HG02642 (cell line): ENCODE measurements around the gene MB.

Experiments used
- ATAC-seq: cut with Tn5 transposase; IDR thresholded peaks from one replicate; pipeline ENCODE4 v1.9.1; 2021; ENCODE audit warnings: mild to moderate bottlenecking; ENCODE audit not compliant: unreplicated experiment, poor library complexity

The MB gene

GRCh38 chr22:35619336-35620094 lies 2.4 kb upstream of the MB start:
- ATAC-seq, result no peak

DNA sequence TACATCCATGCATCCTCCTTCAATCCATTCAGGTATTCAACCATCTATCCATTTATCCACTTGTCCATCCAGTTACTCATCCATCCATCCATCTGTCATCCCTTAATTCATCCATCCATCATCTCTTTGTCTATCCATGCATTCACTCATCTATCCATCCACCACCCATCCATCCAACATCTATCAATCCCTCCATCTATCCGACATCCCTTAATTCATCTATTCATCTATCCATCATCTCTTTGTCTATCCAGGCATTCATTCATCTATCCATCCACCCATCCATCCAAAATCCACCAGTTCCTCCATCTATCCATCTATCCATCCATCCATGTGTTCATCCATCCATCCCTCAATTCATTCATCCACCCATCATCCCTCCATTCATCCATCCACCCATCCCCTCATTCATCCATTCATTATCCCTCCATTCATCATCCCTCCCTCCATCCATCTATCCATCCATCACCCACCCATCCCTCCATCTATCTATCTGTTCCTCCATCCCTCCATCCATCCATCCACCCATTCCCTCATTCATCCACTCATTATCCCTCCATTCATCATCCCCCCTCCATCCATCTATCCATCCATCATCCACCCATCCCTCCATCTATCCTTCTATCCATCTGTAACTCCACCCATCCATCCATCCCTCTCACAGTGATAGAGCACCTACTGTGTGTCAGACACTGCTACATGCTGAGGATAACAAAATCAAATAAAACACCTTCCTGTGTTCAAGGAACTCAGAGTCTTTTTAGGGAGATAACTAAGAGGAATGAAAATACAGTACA lies 1.5 kb upstream of the MB start:
- ATAC-seq, result no peak

DNA sequence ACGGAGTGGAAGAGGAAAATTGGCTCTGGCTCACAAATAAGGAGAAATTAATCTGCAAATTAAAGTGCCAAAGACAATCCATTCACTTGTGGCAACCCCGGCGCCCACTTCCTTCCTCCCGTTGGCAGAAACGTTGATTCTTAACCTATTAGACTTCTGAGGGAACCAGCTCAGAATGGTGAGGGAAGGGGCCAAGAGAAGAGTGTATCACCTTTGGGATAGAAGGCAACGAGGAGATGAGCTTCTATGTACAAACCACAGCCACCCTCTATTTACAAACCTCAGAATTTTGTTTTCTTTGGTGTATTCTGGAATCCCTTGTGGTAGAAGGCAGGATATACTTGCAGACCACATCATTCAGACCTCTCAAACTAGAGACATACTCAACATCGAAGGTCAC lies 1.1 kb downstream of the MB start:
- no peak for ATAC-seq

DNA sequence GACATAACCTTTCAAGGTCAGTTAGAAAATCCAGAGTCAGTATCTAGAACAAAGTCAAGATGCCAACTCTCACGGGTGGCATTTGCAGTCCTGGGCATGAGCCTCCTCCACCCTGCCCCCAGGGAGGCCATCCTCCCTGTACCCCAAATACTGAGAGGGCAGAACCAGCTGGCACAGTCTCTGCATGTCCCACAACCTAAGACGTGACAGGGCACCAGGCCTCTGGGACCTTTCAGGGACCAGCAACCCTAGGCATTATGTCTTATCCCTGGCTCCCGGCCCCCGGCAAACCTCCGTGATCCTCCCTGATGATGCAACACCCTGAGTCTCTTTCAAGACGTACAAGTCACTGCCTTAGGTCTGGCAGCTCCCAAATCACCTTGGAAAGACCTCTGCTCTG lies 2.0 kb downstream of the MB start:
- ATAC-seq, result no peak

DNA sequence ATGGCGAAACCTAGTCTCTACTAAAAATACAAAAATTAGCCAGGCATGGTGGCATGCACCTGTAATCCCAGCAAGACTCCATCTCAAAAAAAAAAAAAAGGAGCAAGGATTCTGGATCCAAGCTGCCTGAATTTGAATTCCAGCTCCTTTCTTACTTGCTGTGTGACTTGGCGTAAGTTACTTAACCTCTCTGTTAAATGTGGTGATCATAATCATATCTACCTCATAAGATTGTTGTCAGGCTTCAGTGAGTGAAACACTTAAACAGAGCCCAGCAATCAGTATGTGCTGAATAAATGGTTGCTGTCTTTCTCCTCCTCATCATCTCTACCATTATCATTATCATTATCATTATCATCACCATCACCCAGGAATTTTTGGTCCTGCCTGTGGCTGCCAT lies 2.7 kb downstream of the MB start:
- no peak for ATAC-seq

GRCh38 chr22:35612903-35613302 lies 4.2 kb downstream of the MB start:
- no peak for ATAC-seq

DNA sequence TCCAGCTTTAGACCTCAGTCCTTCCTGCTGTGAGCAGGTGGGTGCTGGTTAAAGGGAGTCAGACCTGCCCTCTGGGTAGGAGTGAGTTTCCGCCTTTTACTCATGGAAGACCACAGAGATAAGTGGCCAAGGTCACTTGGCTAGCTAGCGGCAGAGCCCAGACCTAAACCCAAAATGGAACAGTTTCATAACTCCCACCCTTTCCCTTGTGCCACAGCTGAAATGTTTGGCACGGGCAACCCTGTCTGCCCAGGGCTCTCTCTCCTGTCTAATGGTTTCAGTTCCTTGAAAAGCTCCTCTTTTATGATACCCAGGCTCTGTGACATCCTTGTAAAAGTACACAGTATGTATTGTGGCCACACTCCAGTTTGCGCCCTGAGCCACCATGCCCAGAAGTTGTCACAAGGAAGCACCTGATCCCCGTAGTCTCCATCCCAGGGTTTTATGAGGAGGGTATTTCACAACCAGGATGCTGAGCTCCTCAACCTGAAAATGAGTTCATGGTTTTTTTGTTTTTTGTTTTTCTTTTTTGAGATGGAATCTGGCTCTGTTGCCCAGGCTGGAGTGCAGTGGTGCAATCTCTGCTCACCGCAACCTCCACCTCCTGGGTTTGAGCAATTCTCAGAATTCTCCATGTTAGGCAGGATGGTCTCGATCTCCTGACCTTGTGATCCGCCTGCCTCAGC lies 5.1 kb downstream of the MB start:
- no peak for ATAC-seq

DNA sequence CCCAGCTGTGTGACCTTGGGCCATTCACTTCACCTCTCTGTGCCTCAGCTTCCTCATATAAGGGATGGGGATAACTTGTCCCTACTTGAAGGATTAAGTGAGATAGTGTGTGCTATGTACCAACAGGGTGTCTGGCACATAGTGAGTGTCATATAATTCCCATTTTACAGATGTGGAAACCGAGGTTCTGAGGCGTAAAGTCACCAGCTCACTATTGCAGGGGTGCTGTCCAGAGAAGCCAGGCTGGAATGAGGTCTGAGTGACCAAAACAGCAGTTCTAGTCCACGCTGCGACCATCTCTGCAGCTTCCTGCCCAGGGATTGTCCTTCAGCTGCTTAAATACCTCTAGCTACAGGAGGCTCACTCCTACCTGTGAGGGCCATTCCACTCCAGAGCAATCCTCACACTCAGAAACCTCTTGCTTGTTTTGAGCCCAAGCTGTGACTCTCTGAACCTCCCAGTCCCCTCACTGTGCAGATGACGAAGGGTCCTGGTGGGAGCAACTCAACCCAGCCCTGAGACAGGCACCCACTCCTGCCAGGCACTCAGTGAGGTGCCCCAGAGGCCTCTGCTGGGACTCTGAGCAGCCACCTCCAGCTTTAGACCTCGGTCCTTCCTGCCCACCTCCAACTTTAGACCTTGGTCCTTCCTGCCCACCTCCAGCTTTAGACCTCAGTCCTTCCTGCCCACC lies 5.8 kb downstream of the MB start:
- ATAC-seq, result no peak

- no peak for ATAC-seq
Measured at GRCh38 chr22:35610741-35611140, 6.4 kb downstream of the MB start.

DNA sequence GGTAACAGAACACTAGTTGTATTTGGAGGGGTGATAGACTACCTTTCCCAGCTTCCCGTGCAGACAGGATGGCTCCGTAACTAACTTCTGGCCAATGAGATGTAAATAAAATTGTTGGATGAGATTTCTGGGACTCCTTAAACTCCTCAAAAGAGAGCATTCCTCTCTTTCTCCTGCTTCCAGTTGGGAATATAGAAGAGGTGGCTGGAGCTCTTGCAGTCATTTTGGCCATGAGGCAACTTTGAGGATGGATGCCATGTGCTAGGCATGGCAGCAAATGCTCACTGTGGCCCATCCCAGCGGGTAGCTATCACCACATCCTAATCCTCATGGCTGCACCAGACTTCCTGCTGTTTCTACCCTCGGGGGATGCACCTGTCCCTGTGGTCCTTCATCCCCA lies 7.4 kb downstream of the MB start:
- no peak for ATAC-seq

- ATAC-seq, result no peak
Measured at GRCh38 chr22:35609261-35609660, 7.9 kb downstream of the MB start.

GRCh38 chr22:35608088-35608487 lies 9.0 kb downstream of the MB start:
- ATAC-seq, result no peak

- ATAC-seq, result no peak
Measured at GRCh38 chr22:35606916-35607315, 10.2 kb downstream of the MB start.

- no peak for ATAC-seq
Measured at GRCh38 chr22:35605851-35606481, 11.2 kb downstream of the MB start.

DNA sequence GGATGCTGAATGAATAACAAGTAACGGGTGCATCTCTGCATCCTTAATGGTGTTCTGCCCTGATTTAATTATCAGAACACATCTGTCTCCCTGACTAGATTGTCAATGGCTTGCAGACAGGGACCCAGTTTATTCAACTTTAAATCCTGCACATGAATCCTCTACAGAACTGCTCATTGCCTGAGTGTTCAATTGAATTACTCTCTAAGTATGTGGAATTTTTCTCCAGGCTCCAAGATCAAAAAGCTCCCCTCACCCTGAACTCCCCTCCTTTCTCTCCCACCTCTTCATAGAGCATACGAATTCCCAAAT lies 11.8 kb downstream of the MB start:
- ATAC-seq, result no peak

GRCh38 chr22:35604621-35605368 lies 12.3 kb downstream of the MB start:
- ATAC-seq, result no peak

DNA sequence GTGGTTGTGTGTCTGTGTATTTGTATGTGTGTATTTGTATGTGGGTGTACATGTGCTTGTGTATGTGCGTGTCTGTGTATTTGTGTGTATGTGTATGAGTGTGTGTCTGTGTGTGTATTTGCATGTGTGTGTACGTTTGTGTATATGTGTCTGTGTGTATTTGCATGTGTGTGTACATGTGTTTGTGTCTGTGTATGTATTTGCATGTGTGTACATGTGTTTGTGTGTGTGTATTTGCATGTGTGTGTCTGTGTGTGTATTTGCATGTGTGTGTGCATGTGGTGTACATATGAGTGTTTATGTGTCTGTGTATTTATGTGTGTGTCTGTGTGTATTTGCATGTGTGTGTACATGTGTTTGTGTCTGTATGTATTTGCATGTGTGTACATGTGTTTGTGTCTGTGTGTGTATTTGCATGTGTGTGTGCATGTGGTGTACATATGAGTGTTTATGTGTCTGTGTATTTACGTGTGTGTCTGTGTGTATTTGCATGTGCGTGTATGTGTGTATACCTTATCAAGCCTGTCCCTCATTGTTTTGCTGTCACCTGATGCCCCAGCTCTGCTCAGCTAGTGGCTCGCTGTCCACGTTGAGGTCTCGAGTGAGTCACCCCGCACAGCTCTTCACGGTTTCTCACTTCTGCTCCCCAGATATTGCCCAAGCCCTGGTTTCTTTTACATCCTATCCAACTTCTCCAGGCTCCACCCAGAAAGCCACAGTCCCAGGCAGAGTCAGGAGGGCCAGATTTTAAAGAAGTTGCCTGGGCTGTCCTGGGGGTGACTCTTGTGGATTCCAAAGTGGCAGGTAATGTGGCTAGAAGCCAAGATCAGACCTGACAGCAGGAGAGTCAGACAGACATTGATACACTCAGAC lies 15.2 kb downstream of the MB start:
- no peak for ATAC-seq

- no peak for ATAC-seq
Measured at GRCh38 chr22:35601013-35601580, 16.0 kb downstream of the MB start.
